ENCODE results near the gene VEPH1. TPM values are rescaled to one million over a fixed set of nuclear protein-coding genes. Genes with fewer than 3 reads are reported as not detected.

The VEPH1 gene
- total RNA-seq, 1 experiment from 2014 or later = 7.7 TPM

GRCh38 chr3:157516928-157517327 is 13.7 kb upstream of the VEPH1 start:
- Histone ChIP-seq H3K4me2 (ENCODE audit: insufficient read depth, insufficient read length, low read length) (no peak overlapping the region), H3K23me2 (ENCODE audit: insufficient read length, low read depth, low read length, poor library complexity, severe bottlenecking) (no peaks in the 10 kb centered on the region), H3K4ac (ENCODE audit: low read depth, low read length) (no peak overlapping the region), H3K9ac (ENCODE audit: extremely low read depth, insufficient read length, low read length) (no peak overlapping the region), H4K20me1 (ENCODE audit: control insufficient read depth, insufficient read depth, insufficient read length) (no peaks in the 10 kb centered on the region), H2BK120ac (ENCODE audit: low read depth, low read length, poor library complexity, severe bottlenecking) (no peak overlapping the region), H3K4me1 (ENCODE audit: insufficient read depth, low read length) (no peaks in the 10 kb centered on the region), H4K91ac (ENCODE audit: insufficient read length, low read depth, low read length) (no peak overlapping the region), H4K8ac (replicated peaks; ENCODE audit: insufficient read length, low read depth, low read length) (no peak overlapping the region), H3K79me1 (ENCODE audit: insufficient read depth, low read depth, low read length, poor library complexity, severe bottlenecking) (no peaks in the 10 kb centered on the region), H3T11ph (ENCODE audit: low read length) (no peak overlapping the region), H2AFZ (ENCODE audit: low read length) (no peak overlapping the region), H2BK5ac (ENCODE audit: insufficient read length, low read length) (no peak overlapping the region), H2BK20ac (ENCODE audit: low read depth, low read length, poor library complexity, severe bottlenecking) (no peak overlapping the region), H2AK5ac (ENCODE audit: insufficient read length, low read length) (no peak overlapping the region), H3K14ac (ENCODE audit: insufficient read depth, low read length) (no peak overlapping the region), H4K5ac (ENCODE audit: insufficient read length, low read depth, low read length) (no peak overlapping the region), H3K79me2 (ENCODE audit: insufficient read depth, low read length) (no peaks in the 10 kb centered on the region), H3K27me3 (ENCODE audit: insufficient read depth, low read length) (no peaks in the 10 kb centered on the region), H3K27ac (ENCODE audit: insufficient read length, low read depth, low read length) (no peak overlapping the region), H2BK12ac (ENCODE audit: insufficient read length, low read depth, low read length) (no peak overlapping the region), H3K23ac (ENCODE audit: insufficient read length, low read depth, low read length) (no peak overlapping the region), H3K56ac (ENCODE audit: insufficient read length, low read depth, low read length) (no peak overlapping the region), H3K9me3 (ENCODE audit: control insufficient read depth, low read depth, low read length) (no peaks in the 10 kb centered on the region), H3K18ac (ENCODE audit: insufficient read length, low read depth, low read length) (no peak overlapping the region), H2BK15ac (ENCODE audit: low read depth, low read length) (no peak overlapping the region)
- Mint-ChIP-seq H3K4me1 (no peaks in the 10 kb centered on the region), H3K27me3 (ENCODE audit: low read depth) (no peaks in the 10 kb centered on the region), H3K27ac (no peak overlapping the region), H3K9me3 (peaks cover 8 to 13% of the 10 kb centered on the region in 2 experiments), H3K4me3 (no peak overlapping the region), H3K36me3 (ENCODE audit: insufficient read depth in 1 of 3, low read depth in 3 of 3) (peaks cover 3 to 5% (median 3%) of the 10 kb centered on the region in 3 experiments; a peak in 5 of 7 replicates)
- TF ChIP-seq CTCF (conservative IDR thresholded peaks at IDR 0.05) = no peak
- no peak for DNase-seq
